Osteoblast (primary cell): ENCODE measurements around the gene HK2. TPM values are rescaled to one million over a fixed set of nuclear protein-coding genes. Genes with fewer than 3 reads are reported as not detected.

ENCODE experiments used
- DNase-seq: peaks from one replicate; pipeline ENCODE4 v3.0.0; 2011; ENCODE audit warnings: low spot score, mixed read lengths; ENCODE audit not compliant: insufficient read length; ENCODE audit errors: missing footprints
- H2AFZ ChIP-seq: 2 replicates; pipeline ENCODE4 v1.6.0; 2011; ENCODE audit warnings: mild to moderate bottlenecking, low read length
- H3K27ac ChIP-seq: 2 replicates; pipeline ENCODE4 v1.5.1; 2011; ENCODE audit warnings: mild to moderate bottlenecking, low read depth, low read length, moderate library complexity
- H3K27me3 ChIP-seq: 2 replicates; pipeline ENCODE4 v1.6.0; 2012; ENCODE audit warnings: mild to moderate bottlenecking, control low read depth, inconsistent platforms, low read length, moderate library complexity; ENCODE audit not compliant: insufficient read depth
- H3K36me3 ChIP-seq: 2 replicates; pipeline ENCODE4 v1.5.1; 2011; ENCODE audit warnings: mild to moderate bottlenecking, low read length, control low read depth, moderate library complexity; ENCODE audit not compliant: insufficient read depth
- H3K4me1 ChIP-seq: 2 replicates; pipeline ENCODE4 v1.5.1; 2011; ENCODE audit warnings: mild to moderate bottlenecking, low read length, control low read depth, moderate library complexity; ENCODE audit not compliant: insufficient read depth
- H3K4me2 ChIP-seq: 2 replicates; pipeline ENCODE4 v1.6.0; 2011; ENCODE audit warnings: mild to moderate bottlenecking, low read length; ENCODE audit not compliant: insufficient read depth
- H3K4me3 ChIP-seq: fragments of 200-600 bp; sonication (generic); 3 replicates; pipeline ENCODE4 v1.5.1; 2012; ENCODE audit warnings: mild to moderate bottlenecking, low read length, inconsistent platforms; ENCODE audit not compliant: insufficient read depth
- H3K79me2 ChIP-seq: 2 replicates; pipeline ENCODE4 v1.6.0; 2012; ENCODE audit warnings: mild to moderate bottlenecking, low read length, control low read depth, inconsistent platforms; ENCODE audit not compliant: insufficient read depth
- H3K9me3 ChIP-seq: 2 replicates; pipeline ENCODE4 v1.5.1; 2011; ENCODE audit warnings: low read depth, low read length, control low read depth
- H4K20me1 ChIP-seq: 2 replicates; pipeline ENCODE4 v1.6.0; 2012; ENCODE audit warnings: mild to moderate bottlenecking, low read length, control low read depth; ENCODE audit not compliant: insufficient read depth
- total RNA-seq: library from RNA; depleted of rRNA; stranded (reverse); fragments of >200 nt; gene quantifications from 2 replicates; pipeline ENCODE4 v1.2.3, GENCODE V29; 2012
- TF ChIP-seq, protein P1 (sequence below): IDR thresholded peaks from 2 replicates; pipeline ENCODE4 v1.5.1; 2011; ENCODE audit warnings: mild to moderate bottlenecking, low read depth, low read length, moderate library complexity; ENCODE audit errors: extremely low read depth

The HK2 gene
- total RNA-seq, 1 donor: 76.4 TPM

DNA sequence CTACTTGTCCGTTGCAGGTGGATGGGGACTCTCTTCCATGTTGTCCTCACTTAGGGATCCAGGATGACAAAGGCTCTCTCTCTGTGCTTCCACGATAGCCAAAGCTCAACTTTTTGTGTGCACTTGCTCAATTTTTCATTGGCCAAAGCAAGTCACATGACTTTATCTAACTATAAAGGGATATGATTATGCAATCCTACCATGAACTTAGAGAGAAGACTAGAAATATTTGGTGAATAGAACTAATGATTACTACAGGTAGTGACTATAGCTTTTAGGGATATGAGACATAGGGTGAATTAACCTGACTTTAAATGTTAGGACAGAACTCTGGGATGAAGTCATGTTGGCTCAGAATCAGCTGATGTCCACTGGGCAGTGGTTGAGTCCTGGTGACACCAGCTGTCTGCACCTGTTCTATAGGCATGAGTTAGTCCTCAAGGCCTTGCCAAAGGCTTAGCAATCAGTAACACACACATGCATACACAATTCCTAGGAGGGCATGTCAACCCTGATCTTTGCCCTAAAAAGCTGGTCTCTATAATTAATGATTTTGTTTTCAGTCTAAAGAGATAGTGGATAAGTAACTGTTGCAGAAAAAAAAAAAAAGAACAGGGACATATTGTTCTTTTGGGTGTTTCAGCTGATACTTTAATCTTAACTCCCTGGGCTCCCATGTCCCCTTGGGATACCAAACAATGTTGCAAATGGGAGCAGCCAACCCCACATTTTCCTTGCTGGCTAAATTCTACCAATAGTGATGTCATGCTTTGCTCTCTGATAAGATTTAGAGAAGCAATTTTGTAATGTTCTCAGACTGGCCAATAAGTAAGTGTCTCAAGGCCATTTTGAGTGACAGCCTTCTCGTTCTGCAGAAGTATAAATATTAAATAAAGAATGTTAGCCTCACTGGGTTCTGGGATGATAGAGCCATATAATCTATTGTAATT is 12.5 kb upstream of the HK2 start:
- Histone ChIP-seq H3K4me2 (no peak overlapping the region), H4K20me1 (no peaks in the 10 kb centered on the region), H3K27me3 (peaks cover 3% of the 10 kb centered on the region), H3K4me3 (no peak overlapping the region), H3K79me2 (no peaks in the 10 kb centered on the region), H3K27ac (no peak overlapping the region), H3K4me1 (no peaks in the 10 kb centered on the region), H3K9me3 (no peaks in the 10 kb centered on the region), H3K36me3 (no peaks in the 10 kb centered on the region), H2AFZ (no peak overlapping the region)
- DNase-seq: no peak
- TF ChIP-seq, protein P1, sequence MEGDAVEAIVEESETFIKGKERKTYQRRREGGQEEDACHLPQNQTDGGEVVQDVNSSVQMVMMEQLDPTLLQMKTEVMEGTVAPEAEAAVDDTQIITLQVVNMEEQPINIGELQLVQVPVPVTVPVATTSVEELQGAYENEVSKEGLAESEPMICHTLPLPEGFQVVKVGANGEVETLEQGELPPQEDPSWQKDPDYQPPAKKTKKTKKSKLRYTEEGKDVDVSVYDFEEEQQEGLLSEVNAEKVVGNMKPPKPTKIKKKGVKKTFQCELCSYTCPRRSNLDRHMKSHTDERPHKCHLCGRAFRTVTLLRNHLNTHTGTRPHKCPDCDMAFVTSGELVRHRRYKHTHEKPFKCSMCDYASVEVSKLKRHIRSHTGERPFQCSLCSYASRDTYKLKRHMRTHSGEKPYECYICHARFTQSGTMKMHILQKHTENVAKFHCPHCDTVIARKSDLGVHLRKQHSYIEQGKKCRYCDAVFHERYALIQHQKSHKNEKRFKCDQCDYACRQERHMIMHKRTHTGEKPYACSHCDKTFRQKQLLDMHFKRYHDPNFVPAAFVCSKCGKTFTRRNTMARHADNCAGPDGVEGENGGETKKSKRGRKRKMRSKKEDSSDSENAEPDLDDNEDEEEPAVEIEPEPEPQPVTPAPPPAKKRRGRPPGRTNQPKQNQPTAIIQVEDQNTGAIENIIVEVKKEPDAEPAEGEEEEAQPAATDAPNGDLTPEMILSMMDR: no peak

DNA sequence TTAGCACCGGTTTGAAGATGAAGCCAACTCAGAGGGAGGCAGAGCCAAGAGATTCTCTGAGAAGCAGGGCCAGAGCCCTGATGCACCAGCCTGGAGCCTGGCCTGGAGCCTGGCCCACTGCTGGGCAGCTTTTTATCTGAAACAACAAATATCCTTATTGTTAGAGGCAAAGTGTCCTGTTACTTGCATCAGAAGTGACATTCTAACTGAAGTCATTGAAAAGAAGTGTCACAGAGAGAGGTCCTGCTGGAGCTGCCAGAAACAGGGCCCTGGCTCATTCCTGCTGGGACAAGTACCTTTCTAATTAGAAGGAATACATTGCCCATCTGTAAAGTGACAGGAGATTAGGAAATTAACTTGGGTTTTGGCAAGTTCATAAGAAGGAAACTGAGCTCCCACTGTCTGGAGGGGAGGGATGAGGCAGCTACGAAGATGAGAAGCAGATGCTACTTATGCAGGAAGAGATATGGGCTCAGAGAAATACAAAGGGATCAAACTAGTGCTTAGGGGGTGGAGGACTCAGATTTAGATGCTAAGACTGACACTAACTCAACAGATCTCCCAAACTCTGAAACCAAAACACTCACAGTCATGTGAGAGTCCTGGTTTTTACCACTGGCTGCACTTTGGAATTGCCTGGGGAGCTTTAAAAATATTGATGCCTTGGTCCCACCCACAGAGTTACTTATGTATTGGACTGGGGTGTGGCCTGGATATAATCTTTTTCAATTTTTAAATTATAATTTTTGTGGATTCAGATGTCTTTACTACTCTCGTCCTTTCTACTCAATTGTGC is 11.0 kb upstream of the HK2 start:
- no peak for DNase-seq
- H4K20me1 ChIP-seq: no peaks in the 10 kb centered on the region
- no peak overlapping the region for H3K27ac ChIP-seq
- no peaks in the 10 kb centered on the region for H3K79me2 ChIP-seq
- H3K27me3 ChIP-seq: no peaks in the 10 kb centered on the region
- H2AFZ ChIP-seq: no peak overlapping the region
- TF ChIP-seq, protein P1: no peak
- no peak overlapping the region for H3K4me2 ChIP-seq
- no peaks in the 10 kb centered on the region for H3K4me1 ChIP-seq
- no peak overlapping the region for H3K4me3 ChIP-seq
- no peaks in the 10 kb centered on the region for H3K9me3 ChIP-seq
- no peaks in the 10 kb centered on the region for H3K36me3 ChIP-seq

DNA sequence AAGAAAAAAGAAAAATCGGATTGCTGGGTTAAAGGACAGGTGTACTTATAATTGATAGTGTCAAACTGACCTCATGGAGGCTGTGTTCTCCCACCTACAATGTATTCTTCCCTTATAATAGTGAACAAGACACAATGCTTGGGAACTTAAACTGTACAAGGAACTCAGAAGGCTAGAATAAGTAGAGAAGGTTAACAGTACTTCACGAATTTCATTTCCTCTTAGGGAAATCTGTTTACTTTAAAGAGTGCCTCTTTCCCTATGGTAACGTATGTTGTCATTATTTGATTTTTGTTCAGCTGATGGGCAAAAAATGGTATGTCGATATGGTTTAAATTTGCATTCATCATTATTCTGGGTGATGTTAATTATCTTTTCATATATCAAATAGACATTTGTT is 9.2 kb upstream of the HK2 start:
- Histone ChIP-seq H3K27ac (no peak overlapping the region), H3K79me2 (no peaks in the 10 kb centered on the region), H3K4me3 (no peak overlapping the region), H3K27me3 (no peaks in the 10 kb centered on the region), H3K4me2 (no peak overlapping the region), H3K36me3 (no peaks in the 10 kb centered on the region), H3K9me3 (no peaks in the 10 kb centered on the region), H3K4me1 (no peaks in the 10 kb centered on the region), H2AFZ (no peak overlapping the region), H4K20me1 (no peaks in the 10 kb centered on the region)
- DNase-seq: no peak
- TF ChIP-seq, protein P1: no peak

DNA sequence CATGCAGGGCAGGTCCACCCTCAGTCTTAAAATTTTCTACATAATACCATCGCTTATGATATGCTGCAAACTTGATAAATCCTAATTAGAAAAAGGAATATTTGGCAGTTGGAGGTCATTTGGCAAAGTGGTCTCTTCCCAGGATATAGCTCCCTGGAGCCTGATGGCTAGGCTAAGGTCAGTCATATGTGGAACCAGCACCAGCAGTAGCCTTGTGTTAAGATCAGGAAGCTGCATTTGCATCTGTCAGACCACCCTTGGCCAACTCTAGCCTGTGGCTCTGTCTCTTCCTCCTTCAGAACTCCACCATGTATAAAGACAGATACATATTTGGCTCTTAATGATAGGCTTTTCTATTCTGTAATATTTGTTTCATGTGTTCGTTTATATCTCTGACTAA is 5.4 kb upstream of the HK2 start:
- Histone ChIP-seq H3K79me2 (no peaks in the 10 kb centered on the region), H3K4me3 (no peak overlapping the region), H4K20me1 (no peaks in the 10 kb centered on the region), H3K9me3 (no peaks in the 10 kb centered on the region), H3K4me1 (peaks cover 12% of the 10 kb centered on the region), H3K27me3 (no peaks in the 10 kb centered on the region), H3K4me2 (no peak overlapping the region), H3K27ac (no peak overlapping the region), H3K36me3 (no peaks in the 10 kb centered on the region), H2AFZ (no peak overlapping the region)
- TF ChIP-seq, protein P1: no peak
- DNase-seq: no peak
